ENCODE results near the gene GMCL2. TPM values are rescaled to one million over a fixed set of nuclear protein-coding genes. Genes with fewer than 3 reads are reported as not detected.

GMCL2 gene
- total and polyA plus RNA-seq, 9 of the 15 experiments (the other 6 are each of a cell fraction or from before 2014, with no cell fraction given): 0.04 TPM; not detected in 8

GRCh38 chr5:178232124-178232919, 45.2 kb upstream of the GMCL2 start, which contains the start of gene PHYKPL (continued):
- TF ChIP-seq GTF2B (IDR thresholded peaks at IDR 0.05; ENCODE audit: extremely low read depth, insufficient read length): no peak
- no peak for TF ChIP-seq CBFA2T3 (IDR thresholded peaks at IDR 0.05)
- no peak for TF ChIP-seq ASH1L (IDR thresholded peaks at IDR 0.05; ENCODE audit: borderline replicate concordance, low read depth, partially characterized antibody)
- peak; percentile 67; the same call in 1 of the 2 replicates for TF ChIP-seq ZNF24 (IDR thresholded peaks at IDR 0.05)
- TF ChIP-seq IRF9 (tag; IDR thresholded peaks at IDR 0.05): no peak
- TF ChIP-seq MBD1 (CRISPR knock-in tag; IDR thresholded peaks at IDR 0.05): no peak
- TF ChIP-seq BHLHE40 (IDR thresholded peaks at IDR 0.05; ENCODE audit: low read length): peak; percentile 36; the same call in 1 of the 2 replicates
- no peak for TF ChIP-seq BRF1 (IDR thresholded peaks at IDR 0.05; ENCODE audit: borderline replicate concordance, extremely low read depth, insufficient read length)
- TF ChIP-seq ZNF785 (CRISPR knock-in tag; IDR thresholded peaks at IDR 0.05): no peak
- TF ChIP-seq, protein P1, sequence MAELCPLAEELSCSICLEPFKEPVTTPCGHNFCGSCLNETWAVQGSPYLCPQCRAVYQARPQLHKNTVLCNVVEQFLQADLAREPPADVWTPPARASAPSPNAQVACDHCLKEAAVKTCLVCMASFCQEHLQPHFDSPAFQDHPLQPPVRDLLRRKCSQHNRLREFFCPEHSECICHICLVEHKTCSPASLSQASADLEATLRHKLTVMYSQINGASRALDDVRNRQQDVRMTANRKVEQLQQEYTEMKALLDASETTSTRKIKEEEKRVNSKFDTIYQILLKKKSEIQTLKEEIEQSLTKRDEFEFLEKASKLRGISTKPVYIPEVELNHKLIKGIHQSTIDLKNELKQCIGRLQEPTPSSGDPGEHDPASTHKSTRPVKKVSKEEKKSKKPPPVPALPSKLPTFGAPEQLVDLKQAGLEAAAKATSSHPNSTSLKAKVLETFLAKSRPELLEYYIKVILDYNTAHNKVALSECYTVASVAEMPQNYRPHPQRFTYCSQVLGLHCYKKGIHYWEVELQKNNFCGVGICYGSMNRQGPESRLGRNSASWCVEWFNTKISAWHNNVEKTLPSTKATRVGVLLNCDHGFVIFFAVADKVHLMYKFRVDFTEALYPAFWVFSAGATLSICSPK (IDR thresholded peaks at IDR 0.05; ENCODE audit: borderline replicate concordance): no peak
- TF ChIP-seq FOXK2 (conservative IDR thresholded peaks at IDR 0.05 in 1 of 2, IDR thresholded peaks at IDR 0.05 in 1 of 2; ENCODE audit: low read depth in 2 of 2): no peak
- no peak for TF ChIP-seq NR2C2 (CRISPR knock-in tag; IDR thresholded peaks at IDR 0.05)
- TF ChIP-seq NR2C2 (tag; IDR thresholded peaks at IDR 0.05): peak; percentile 61
- no peak for TF ChIP-seq ESRRA (IDR thresholded peaks at IDR 0.05; ENCODE audit: borderline replicate concordance, low read depth)
- TF ChIP-seq NCOR1 (IDR thresholded peaks at IDR 0.05): no peak
- TF ChIP-seq BDP1 (IDR thresholded peaks at IDR 0.05; ENCODE audit: insufficient read depth, insufficient read length): no peak
- TF ChIP-seq, protein P2, sequence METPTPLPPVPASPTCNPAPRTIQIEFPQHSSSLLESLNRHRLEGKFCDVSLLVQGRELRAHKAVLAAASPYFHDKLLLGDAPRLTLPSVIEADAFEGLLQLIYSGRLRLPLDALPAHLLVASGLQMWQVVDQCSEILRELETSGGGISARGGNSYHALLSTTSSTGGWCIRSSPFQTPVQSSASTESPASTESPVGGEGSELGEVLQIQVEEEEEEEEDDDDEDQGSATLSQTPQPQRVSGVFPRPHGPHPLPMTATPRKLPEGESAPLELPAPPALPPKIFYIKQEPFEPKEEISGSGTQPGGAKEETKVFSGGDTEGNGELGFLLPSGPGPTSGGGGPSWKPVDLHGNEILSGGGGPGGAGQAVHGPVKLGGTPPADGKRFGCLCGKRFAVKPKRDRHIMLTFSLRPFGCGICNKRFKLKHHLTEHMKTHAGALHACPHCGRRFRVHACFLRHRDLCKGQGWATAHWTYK (CRISPR knock-in tag; IDR thresholded peaks at IDR 0.05): 0 out of 2 replicates have a peak, but pooled peaks have one; percentile 53
- TF ChIP-seq HDAC8 (tag; IDR thresholded peaks at IDR 0.05): no peak
- no peak for TF ChIP-seq ZNF586 (CRISPR knock-in tag; conservative IDR thresholded peaks at IDR 0.05)
- TF ChIP-seq ZNF507 (tag; conservative IDR thresholded peaks at IDR 0.05): no peak
- TF ChIP-seq, protein P3, sequence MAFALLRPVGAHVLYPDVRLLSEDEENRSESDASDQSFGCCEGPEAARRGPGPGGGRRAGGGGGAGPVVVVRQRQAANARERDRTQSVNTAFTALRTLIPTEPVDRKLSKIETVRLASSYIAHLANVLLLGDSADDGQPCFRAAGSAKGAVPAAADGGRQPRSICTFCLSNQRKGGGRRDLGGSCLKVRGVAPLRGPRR (CRISPR knock-in tag; IDR thresholded peaks at IDR 0.05): no peak

Data from K562 (cell line).